BJ (cell line): ENCODE data around the gene SAPCD2. TPM values are rescaled to one million over a fixed set of nuclear protein-coding genes. Genes with fewer than 3 reads are reported as not detected.

Experiments
- CTCF ChIA-PET: fragments of 350-600 bp; formaldehyde crosslinking; extraction: SDS; loops from one replicate; lab custom pipeline; 2021; ENCODE audit warnings: antibody characterized with exemption, inconsistent platforms; lab: Yijun Ruan, JAX
- POLR2A ChIA-PET: fragments of 300-600 bp; sonication (Branson Sonifier 250); formaldehyde crosslinking; extraction: SDS; loops from one replicate; lab custom pipeline; 2021; ENCODE audit warnings: antibody characterized with exemption; lab: Charles Lee
- DNase-seq: peaks from one replicate; pipeline ENCODE4 v3.0.0-alpha.2; 2011; ENCODE audit warnings: low read depth
- H3K27me3 ChIP-seq: 2 replicates; pipeline ENCODE4 v1.6.0; 2011; ENCODE audit warnings: low read length; ENCODE audit not compliant: control insufficient read depth, insufficient read depth
- H3K36me3 ChIP-seq: 2 replicates; pipeline ENCODE4 v1.5.1; 2011; ENCODE audit warnings: low read length; ENCODE audit not compliant: control insufficient read depth, insufficient read depth
- H3K4me3 ChIP-seq: 2 replicates; pipeline ENCODE4 v1.5.1; 2011; ENCODE audit warnings: low read depth, mild to moderate bottlenecking, control low read depth, low read length
- polyA plus RNA-seq: library from polyadenylated mRNA; depleted of rRNA; stranded (reverse); fragments of >200 nt; gene quantifications from 2 replicates; pipeline ENCODE4 v1.2.3, GENCODE V29; 2011
- TF ChIP-seq, protein P1 (sequence below): IDR thresholded peaks from 2 replicates; pipeline ENCODE4 v1.5.1; 2011; ENCODE audit warnings: low read depth, mild to moderate bottlenecking, control low read depth, inconsistent platforms, low read length, moderate library complexity; ENCODE audit not compliant: insufficient read depth

The SAPCD2 gene
- polyA plus RNA-seq, 1 experiment, result 8.6 TPM

DNA sequence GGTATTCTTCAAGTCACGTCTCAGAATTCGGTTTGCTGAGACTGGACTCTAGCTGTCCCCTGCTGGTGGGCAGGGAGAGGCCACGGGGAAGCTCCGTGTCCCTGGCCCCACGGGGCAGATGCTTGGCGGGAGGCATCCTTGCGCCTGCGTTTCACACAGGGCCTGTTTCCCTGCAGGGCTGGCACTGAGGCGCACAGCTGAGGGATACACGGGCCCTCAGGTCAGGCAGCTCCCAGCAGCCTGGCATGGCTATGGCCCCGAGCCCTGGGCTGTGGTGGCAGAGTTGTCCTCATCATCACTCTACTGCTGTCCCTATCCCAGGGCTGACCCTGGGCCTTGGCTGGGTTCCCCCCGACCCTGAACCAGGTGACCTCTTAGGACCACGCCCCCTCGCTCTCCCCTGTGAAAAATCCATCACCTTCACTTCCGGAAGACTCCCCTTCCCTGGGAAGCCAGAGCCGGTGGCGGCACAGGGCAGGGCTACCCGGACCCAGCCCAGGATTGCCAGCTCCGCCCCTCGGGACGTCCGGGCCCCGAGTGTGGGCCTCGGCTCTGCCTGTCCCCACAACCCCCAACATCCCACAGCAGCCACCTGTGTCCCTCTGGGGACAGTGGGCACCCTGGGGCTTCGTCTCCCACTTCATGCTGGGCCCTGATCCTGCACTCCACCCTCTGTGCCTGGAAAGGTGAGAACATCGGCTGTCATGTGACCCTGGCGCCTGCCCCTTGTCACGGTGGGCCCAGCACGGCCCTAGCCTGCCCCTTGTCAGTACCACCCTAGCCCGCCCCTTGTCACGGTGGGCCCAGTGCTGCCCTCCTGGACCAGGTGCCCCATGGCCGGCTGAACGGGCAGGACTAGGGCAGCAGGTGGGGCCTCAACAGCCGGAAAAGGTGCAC lies 39.1 kb upstream of the SAPCD2 start:
- TF ChIP-seq, protein P1, sequence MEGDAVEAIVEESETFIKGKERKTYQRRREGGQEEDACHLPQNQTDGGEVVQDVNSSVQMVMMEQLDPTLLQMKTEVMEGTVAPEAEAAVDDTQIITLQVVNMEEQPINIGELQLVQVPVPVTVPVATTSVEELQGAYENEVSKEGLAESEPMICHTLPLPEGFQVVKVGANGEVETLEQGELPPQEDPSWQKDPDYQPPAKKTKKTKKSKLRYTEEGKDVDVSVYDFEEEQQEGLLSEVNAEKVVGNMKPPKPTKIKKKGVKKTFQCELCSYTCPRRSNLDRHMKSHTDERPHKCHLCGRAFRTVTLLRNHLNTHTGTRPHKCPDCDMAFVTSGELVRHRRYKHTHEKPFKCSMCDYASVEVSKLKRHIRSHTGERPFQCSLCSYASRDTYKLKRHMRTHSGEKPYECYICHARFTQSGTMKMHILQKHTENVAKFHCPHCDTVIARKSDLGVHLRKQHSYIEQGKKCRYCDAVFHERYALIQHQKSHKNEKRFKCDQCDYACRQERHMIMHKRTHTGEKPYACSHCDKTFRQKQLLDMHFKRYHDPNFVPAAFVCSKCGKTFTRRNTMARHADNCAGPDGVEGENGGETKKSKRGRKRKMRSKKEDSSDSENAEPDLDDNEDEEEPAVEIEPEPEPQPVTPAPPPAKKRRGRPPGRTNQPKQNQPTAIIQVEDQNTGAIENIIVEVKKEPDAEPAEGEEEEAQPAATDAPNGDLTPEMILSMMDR, result no peak
- ChIA-PET POLR2A (no interaction called here), CTCF (interaction anchor here (0.9 kb wide), 1 partner anchor 321 kb away, joined by 4 read pairs; no protein-coding TSS in a partner anchor)
- no peak for DNase-seq
- no peaks in the 10 kb centered on the region for H3K27me3 ChIP-seq
- H3K4me3 ChIP-seq, result no peak overlapping the region
- H3K36me3 ChIP-seq, result peaks cover 39% of the 10 kb centered on the region

DNA sequence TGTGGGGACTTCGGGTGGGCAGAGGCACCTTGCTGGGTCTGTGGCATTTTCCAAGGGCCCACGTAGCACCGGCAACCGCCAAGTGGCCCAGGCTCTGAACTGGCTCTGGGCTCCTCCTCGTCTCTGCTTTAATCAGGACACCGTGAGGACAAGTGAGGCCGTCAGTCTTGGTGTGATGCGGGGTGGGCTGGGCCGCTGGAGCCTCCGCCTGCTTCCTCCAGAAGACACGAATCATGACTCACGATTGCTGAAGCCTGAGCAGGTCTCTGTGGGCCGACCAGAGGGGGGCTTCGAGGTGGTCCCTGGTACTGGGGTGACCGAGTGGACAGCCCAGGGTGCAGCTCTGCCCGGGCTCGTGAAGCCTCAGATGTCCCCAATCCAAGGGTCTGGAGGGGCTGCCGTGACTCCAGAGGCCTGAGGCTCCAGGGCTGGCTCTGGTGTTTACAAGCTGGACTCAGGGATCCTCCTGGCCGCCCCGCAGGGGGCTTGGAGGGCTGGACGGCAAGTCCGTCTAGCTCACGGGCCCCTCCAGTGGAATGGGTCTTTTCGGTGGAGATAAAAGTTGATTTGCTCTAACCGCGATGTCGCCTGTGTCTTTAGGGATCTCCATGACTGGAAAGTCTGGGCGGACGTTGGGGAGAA lies 38.4 kb upstream of the SAPCD2 start:
- DNase-seq, result no peak
- Histone ChIP-seq H3K27me3 (no peaks in the 10 kb centered on the region), H3K36me3 (peaks cover 41% of the 10 kb centered on the region), H3K4me3 (no peak overlapping the region)
- TF ChIP-seq, protein P1, result no peak
- ChIA-PET POLR2A (no interaction called here), CTCF (interaction anchor here (0.9 kb wide), 1 partner anchor 321 kb away, joined by 4 read pairs; no protein-coding TSS in a partner anchor)

DNA sequence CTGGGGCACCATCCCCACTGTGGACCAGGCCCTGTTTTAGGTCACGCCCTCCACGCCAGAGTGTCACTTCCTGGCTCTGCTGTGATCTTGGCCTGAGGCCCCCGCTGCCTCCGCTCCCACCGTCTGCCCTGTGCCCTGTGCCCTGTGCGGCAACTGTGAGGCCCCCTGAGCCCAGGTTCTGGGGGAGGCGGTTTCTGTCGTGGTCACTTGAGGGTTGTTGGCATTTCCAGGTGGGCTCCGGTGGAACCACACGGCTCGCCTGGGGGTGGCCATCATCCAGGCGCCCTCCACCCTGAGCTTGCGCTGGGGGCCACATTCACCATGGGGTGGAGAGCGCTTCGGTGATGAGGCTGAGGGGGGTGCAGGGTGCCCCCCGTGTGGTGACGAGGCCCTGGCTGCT lies 37.6 kb upstream of the SAPCD2 start:
- peaks cover 48% of the 10 kb centered on the region for H3K36me3 ChIP-seq
- TF ChIP-seq, protein P1, result no peak
- DNase-seq, result no peak
- H3K27me3 ChIP-seq, result no peaks in the 10 kb centered on the region
- ChIA-PET POLR2A (no interaction called here), CTCF (no interaction called here)
- H3K4me3 ChIP-seq, result no peak overlapping the region

DNA sequence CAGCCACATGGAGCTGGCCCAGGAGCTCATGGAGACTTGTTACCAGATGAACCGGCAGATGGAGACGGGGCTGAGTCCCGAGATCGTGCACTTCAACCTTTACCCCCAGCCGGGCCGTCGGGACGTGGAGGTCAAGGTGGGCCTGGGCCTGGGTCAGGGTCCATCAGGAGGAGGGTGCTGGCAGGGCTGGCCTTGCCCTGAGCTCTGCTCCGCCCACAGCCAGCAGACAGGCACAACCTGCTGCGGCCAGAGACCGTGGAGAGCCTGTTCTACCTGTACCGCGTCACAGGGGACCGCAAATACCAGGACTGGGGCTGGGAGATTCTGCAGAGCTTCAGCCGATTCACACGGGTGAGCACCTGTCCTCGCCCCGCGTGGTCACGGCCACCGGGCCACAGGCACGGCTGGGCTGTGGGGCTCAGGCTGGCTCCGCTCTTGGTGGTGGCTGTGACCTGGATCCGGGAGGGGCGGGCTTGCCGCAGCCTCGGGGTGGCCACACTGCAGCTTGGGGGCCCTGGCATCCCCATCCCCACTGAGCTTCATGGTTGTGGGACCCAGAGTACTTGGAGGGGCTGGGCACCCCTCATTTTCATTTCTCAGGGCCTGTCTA lies 37.1 kb upstream of the SAPCD2 start:
- CTCF ChIA-PET, result interaction anchor here (0.6 kb wide), 1 partner anchor 24 kb away, joined by 4 read pairs; no protein-coding TSS in a partner anchor
- Histone ChIP-seq H3K27me3 (no peaks in the 10 kb centered on the region), H3K4me3 (no peak overlapping the region), H3K36me3 (peaks cover 50% of the 10 kb centered on the region)
- DNase-seq, result no peak
- TF ChIP-seq, protein P1, result no peak
- POLR2A ChIA-PET, result no interaction called here
